ENCODE data around the gene PSIP1.
"Not testable (repeated sequence)": the region's sequence is repeated elsewhere in the genome, so short reads cannot be mapped to it uniquely, and the experiment has no call there.

The PSIP1 gene
- total RNA-seq, result 140 to 194 reads per million in 2 donors

- peak; percentile 72 to 96 (median 84) for DNase-seq
Observed at GRCh38 chr9:15510789-15511575, at the start of gene PSIP1. PSIP1 (minus strand) TSS chr9:15510970; CDS start chr9:15510188, 782 bp downstream.

- no peak for DNase-seq
Observed at GRCh38 chr9:15553528-15553898, 42.7 kb upstream of the PSIP1 start.

GRCh38 chr9:15552636-15553527, 42.1 kb upstream of the PSIP1 start, which contains the start of gene CCDC171:
CCDC171 (plus strand) TSS chr9:15553043; CDS start chr9:15564089, 11,046 bp downstream.
- DNase-seq, result peak; percentile 70 to 93 (median 78)

GRCh38 chr9:15549611-15550010, 38.8 kb upstream of the PSIP1 start:
- DNase-seq, result no peak

GRCh38 chr9:15543047-15543813, 32.5 kb upstream of the PSIP1 start:
- DNase-seq, result no peak

GRCh38 chr9:15542624-15543023, 31.9 kb upstream of the PSIP1 start:
- no peak for DNase-seq

GRCh38 chr9:15541872-15542271, 31.1 kb upstream of the PSIP1 start:
- no peak for DNase-seq

GRCh38 chr9:15531380-15531779, 20.6 kb upstream of the PSIP1 start:
- DNase-seq, result no peak

- no peak for DNase-seq
Observed at GRCh38 chr9:15529566-15530324, 19.0 kb upstream of the PSIP1 start.

- DNase-seq, result not testable (repeated sequence)
Observed at GRCh38 chr9:15527035-15527434, 16.3 kb upstream of the PSIP1 start.

GRCh38 chr9:15525958-15526357, 15.2 kb upstream of the PSIP1 start:
- DNase-seq, result no peak

- no peak for DNase-seq
Observed at GRCh38 chr9:15524845-15525455, 14.2 kb upstream of the PSIP1 start.

- no peak for DNase-seq
Observed at GRCh38 chr9:15522130-15522755, 11.5 kb upstream of the PSIP1 start.

- DNase-seq, result no peak
Observed at GRCh38 chr9:15521254-15521653, 10.5 kb upstream of the PSIP1 start.

- DNase-seq, result no peak
Observed at GRCh38 chr9:15519831-15520230, 9.1 kb upstream of the PSIP1 start.

GRCh38 chr9:15513335-15513734, 2.6 kb upstream of the PSIP1 start:
- DNase-seq, result no peak

- DNase-seq, result no peak
Observed at GRCh38 chr9:15512889-15513288, 2.1 kb upstream of the PSIP1 start.

- no peak for DNase-seq
Observed at GRCh38 chr9:15512204-15512603, 1.4 kb upstream of the PSIP1 start.

- DNase-seq, result peak; percentile 40 to 83 (median 44)
Observed at GRCh38 chr9:15509931-15510788, 610 bp downstream of the PSIP1 start.

GRCh38 chr9:15505921-15506320, 4.8 kb downstream of the PSIP1 start:
- peak in 1 of 5 experiments; percentile 10 for DNase-seq
